ENCODE measurements around the gene ARFIP1. TPM values are rescaled to one million over a fixed set of nuclear protein-coding genes. Genes with fewer than 3 reads are reported as not detected.

ARFIP1 gene
- total and polyA plus RNA-seq, 9 of the 15 experiments (the other 6 are each of a cell fraction or from before 2014, with no cell fraction given): 14.1 to 25.1 (median 20.9) TPM

DNA sequence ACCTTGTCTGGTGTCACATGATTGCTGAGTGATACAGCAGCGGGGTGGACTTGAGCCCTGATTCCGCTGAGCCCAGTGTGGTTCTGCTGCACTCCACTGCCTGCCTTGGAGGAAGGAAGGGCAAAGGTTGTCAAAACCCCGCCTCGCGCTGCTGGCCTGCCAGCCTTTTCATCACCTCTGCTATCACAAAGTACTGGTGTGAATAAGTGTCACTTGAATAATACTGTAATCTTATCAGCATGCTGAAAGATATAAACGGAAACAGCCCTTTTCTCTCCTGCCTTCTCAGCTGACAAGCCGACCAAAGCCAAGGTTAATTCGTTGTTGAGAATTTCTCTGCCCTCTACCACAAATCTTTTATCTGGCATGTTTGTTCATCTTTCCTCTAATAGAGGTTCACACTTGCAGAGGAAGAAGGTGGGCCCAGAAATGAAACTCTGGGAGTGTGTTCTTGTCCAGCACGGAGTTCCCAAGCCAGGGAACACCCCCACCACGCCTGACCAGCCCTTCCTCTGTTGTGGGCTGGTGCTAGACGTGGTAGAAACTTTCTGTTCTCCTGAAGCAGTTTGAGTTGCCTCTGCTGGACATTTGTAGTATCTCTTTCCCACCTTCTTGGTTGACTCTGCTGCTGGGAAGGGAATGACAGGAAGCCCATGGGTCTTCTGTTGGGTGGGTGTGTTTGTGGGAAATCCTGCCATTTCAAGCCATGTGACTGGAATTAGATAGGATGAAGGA is 177.8 kb downstream of the ARFIP1 start:
- ATAC-seq: peak; percentile 85
- in situ Hi-C loops (cut with MboI) (no loop called here), intact Hi-C loops (cut with micrococcal nuclease) (no loop called here)
- peak overlapping the region; percentile 45; the same call in 1 of the 2 replicates for H3K4me2 ChIP-seq (ENCODE audit: insufficient read depth, low read length)
- no peaks in the 10 kb centered on the region for H3K9me3 ChIP-seq (replicated peaks; ENCODE audit: control insufficient read depth, insufficient read depth, low read depth, low read length)
- no TSS peak for BruUV-seq (replicated peaks)
- peaks cover 0 to 15% of the 10 kb centered on the region in 2 experiments; a peak in 2 of 5 replicates for H3K27me3 ChIP-seq (ENCODE audit: control insufficient read depth in 2 of 2, insufficient read depth in 2 of 2, low read length in 2 of 2)
- no peak overlapping the region for H3K9ac ChIP-seq (ENCODE audit: insufficient read depth in 1 of 2, low read depth in 2 of 2, low read length in 2 of 2)
- no peaks in the 10 kb centered on the region for H3K79me2 ChIP-seq (ENCODE audit: control insufficient read depth, insufficient read depth, low read length)
- H3K4me3 ChIP-seq: no peak overlapping the region
- FAIRE-seq: no peak
- no peaks in the 10 kb centered on the region for H4K20me1 ChIP-seq (replicated peaks; ENCODE audit: control insufficient read depth, insufficient read depth, low read length)
- no peaks in the 10 kb centered on the region for H3K36me3 ChIP-seq (ENCODE audit: control insufficient read depth, insufficient read depth, low read length)
- H3K9me1 ChIP-seq (ENCODE audit: control insufficient read depth, insufficient read depth, low read length): no peaks in the 10 kb centered on the region
- WGBS (ENCODE audit: insufficient coverage, low coverage, missing lambda C conversion rate): under 1% methylated on average over 11 of the region's 11 CpGs
- peak overlapping the region; percentile 5; the same call in 1 of the 2 replicates for H2AFZ ChIP-seq (ENCODE audit: low read depth, low read length)
- POLR2A ChIA-PET: interaction anchor here (1.5 kb wide), 1 partner anchor 49 kb away, joined by 3 read pairs; no protein-coding TSS in a partner anchor
- peak; percentile 14 to 47 (median 36) for DNase-seq (ENCODE audit: extremely low read depth in 1 of 4, low spot score in 3 of 4)
- no peak overlapping the region for H3K27ac ChIP-seq (ENCODE audit: extremely low read depth, low read depth, low read length)
- peaks cover 7 to 25% of the 10 kb centered on the region in 2 experiments for H3K4me1 ChIP-seq (replicated peaks in 1 of 2; ENCODE audit: control insufficient read depth in 2 of 2, insufficient read depth in 2 of 2, low read length in 2 of 2)
- CTCF ChIA-PET (ENCODE audit: low intra/inter-chr PET ratio): no interaction called here
- TF ChIP-seq NR2C1 (IDR thresholded peaks at IDR 0.05) (no peak), NR2C1 (tag; IDR thresholded peaks at IDR 0.05) (peak; percentile 26; the same call in 1 of the 2 replicates), CBFA2T3 (IDR thresholded peaks at IDR 0.05) (peak; percentile 45; the same call in 1 of the 2 replicates), SOX6 (IDR thresholded peaks at IDR 0.05) (peak; percentile 32; the same call in 1 of the 2 replicates), GABPB1 (CRISPR knock-in tag; IDR thresholded peaks at IDR 0.05) (0 out of 2 replicates have a peak, but pooled peaks have one; percentile 9), ZNF764 (CRISPR knock-in tag; IDR thresholded peaks at IDR 0.05; ENCODE audit: low read depth) (no peak), KAT7 (CRISPR knock-in tag; IDR thresholded peaks at IDR 0.05; ENCODE audit: borderline replicate concordance) (0 out of 2 replicates have a peak, but pooled peaks have one; percentile 72)
- TF ChIP-seq, protein P1, sequence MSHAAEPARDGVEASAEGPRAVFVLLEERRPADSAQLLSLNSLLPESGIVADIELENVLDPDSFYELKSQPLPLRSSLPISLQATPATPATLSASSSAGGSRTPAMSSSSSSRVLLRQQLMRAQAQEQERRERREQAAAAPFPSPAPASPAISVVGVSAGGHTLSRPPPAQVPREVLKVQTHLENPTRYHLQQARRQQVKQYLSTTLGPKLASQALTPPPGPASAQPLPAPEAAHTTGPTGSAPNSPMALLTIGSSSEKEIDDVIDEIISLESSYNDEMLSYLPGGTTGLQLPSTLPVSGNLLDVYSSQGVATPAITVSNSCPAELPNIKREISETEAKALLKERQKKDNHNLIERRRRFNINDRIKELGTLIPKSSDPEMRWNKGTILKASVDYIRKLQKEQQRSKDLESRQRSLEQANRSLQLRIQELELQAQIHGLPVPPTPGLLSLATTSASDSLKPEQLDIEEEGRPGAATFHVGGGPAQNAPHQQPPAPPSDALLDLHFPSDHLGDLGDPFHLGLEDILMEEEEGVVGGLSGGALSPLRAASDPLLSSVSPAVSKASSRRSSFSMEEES (CRISPR knock-in tag; IDR thresholded peaks at IDR 0.05): peak; percentile 53
- TF ChIP-seq, protein P2, sequence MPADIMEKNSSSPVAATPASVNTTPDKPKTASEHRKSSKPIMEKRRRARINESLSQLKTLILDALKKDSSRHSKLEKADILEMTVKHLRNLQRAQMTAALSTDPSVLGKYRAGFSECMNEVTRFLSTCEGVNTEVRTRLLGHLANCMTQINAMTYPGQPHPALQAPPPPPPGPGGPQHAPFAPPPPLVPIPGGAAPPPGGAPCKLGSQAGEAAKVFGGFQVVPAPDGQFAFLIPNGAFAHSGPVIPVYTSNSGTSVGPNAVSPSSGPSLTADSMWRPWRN (IDR thresholded peaks at IDR 0.05; ENCODE audit: low read depth): peak; percentile 70
- TF ChIP-seq, protein P3, sequence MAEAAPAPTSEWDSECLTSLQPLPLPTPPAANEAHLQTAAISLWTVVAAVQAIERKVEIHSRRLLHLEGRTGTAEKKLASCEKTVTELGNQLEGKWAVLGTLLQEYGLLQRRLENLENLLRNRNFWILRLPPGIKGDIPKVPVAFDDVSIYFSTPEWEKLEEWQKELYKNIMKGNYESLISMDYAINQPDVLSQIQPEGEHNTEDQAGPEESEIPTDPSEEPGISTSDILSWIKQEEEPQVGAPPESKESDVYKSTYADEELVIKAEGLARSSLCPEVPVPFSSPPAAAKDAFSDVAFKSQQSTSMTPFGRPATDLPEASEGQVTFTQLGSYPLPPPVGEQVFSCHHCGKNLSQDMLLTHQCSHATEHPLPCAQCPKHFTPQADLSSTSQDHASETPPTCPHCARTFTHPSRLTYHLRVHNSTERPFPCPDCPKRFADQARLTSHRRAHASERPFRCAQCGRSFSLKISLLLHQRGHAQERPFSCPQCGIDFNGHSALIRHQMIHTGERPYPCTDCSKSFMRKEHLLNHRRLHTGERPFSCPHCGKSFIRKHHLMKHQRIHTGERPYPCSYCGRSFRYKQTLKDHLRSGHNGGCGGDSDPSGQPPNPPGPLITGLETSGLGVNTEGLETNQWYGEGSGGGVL (CRISPR knock-in tag; IDR thresholded peaks at IDR 0.05): no peak
- TF ChIP-seq, protein P4, sequence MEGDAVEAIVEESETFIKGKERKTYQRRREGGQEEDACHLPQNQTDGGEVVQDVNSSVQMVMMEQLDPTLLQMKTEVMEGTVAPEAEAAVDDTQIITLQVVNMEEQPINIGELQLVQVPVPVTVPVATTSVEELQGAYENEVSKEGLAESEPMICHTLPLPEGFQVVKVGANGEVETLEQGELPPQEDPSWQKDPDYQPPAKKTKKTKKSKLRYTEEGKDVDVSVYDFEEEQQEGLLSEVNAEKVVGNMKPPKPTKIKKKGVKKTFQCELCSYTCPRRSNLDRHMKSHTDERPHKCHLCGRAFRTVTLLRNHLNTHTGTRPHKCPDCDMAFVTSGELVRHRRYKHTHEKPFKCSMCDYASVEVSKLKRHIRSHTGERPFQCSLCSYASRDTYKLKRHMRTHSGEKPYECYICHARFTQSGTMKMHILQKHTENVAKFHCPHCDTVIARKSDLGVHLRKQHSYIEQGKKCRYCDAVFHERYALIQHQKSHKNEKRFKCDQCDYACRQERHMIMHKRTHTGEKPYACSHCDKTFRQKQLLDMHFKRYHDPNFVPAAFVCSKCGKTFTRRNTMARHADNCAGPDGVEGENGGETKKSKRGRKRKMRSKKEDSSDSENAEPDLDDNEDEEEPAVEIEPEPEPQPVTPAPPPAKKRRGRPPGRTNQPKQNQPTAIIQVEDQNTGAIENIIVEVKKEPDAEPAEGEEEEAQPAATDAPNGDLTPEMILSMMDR (IDR thresholded peaks at IDR 0.05 in 2 of 3, conservative IDR thresholded peaks at IDR 0.05 in 1 of 3; ENCODE audit: insufficient read depth in 2 of 3, low read depth in 1 of 3, low read length in 3 of 3): 0 out of 6 replicates have a peak, but pooled peaks of 2 of the 3 experiments have one; percentile 23 to 26
